Non-pigmented ciliary epithelial cell (primary cell): ENCODE measurements around the gene RPS6KB1.
"Not testable (repeated sequence)": the region's sequence is repeated elsewhere in the genome, so short reads cannot be mapped to it uniquely, and the experiment has no call there.

Experiments used
- DNase-seq: peaks from one replicate; pipeline ENCODE4 v3.0.0-alpha.2; 2010; ENCODE audit warnings: low read depth

RPS6KB1 gene

GRCh38 chr17:59872351-59872750 is 20.6 kb upstream of the RPS6KB1 start:
- DNase-seq = no peak

GRCh38 chr17:59873414-59873813 is 19.5 kb upstream of the RPS6KB1 start:
- DNase-seq = not testable (repeated sequence)

- DNase-seq = no peak
These were observed 18.5 kb upstream of the RPS6KB1 start for GRCh38 chr17:59874376-59874775.

- DNase-seq = no peak
These were observed 16.8 kb upstream of the RPS6KB1 start for GRCh38 chr17:59876107-59876506.

GRCh38 chr17:59877965-59878364 is 15.0 kb upstream of the RPS6KB1 start:
- no peak for DNase-seq

GRCh38 chr17:59878624-59879023 is 14.3 kb upstream of the RPS6KB1 start:
- DNase-seq = no peak

- no peak for DNase-seq
These were observed 8.1 kb upstream of the RPS6KB1 start for GRCh38 chr17:59884861-59885260.

- no peak for DNase-seq
These were observed 4.7 kb upstream of the RPS6KB1 start for GRCh38 chr17:59888145-59888750.

- no peak for DNase-seq
These were observed 2.2 kb upstream of the RPS6KB1 start for GRCh38 chr17:59890720-59891119.

GRCh38 chr17:59892251-59892923 is 534 bp upstream of the RPS6KB1 start:
- DNase-seq = no peak

- DNase-seq = no peak
These were observed 767 bp downstream of the RPS6KB1 start for GRCh38 chr17:59893676-59894100.

GRCh38 chr17:59897090-59897489 is 4.2 kb downstream of the RPS6KB1 start:
- DNase-seq = peak; percentile 20

GRCh38 chr17:59899099-59899498 is 6.2 kb downstream of the RPS6KB1 start:
- no peak for DNase-seq

GRCh38 chr17:59901604-59902003 is 8.7 kb downstream of the RPS6KB1 start:
- no peak for DNase-seq

- no peak for DNase-seq
These were observed 10.5 kb downstream of the RPS6KB1 start for GRCh38 chr17:59903455-59903854.

- DNase-seq = no peak
These were observed 14.5 kb downstream of the RPS6KB1 start for GRCh38 chr17:59907467-59907866.

GRCh38 chr17:59914274-59914854 is 21.4 kb downstream of the RPS6KB1 start:
- no peak for DNase-seq

GRCh38 chr17:59916446-59916845 is 23.5 kb downstream of the RPS6KB1 start:
- no peak for DNase-seq

- not testable (repeated sequence) for DNase-seq
These were observed 27.7 kb downstream of the RPS6KB1 start for GRCh38 chr17:59920637-59921036.

- DNase-seq = not testable (repeated sequence)
These were observed 37.2 kb downstream of the RPS6KB1 start for GRCh38 chr17:59930121-59930520.

GRCh38 chr17:59930768-59931167 is 37.8 kb downstream of the RPS6KB1 start:
- peak; percentile 2 for DNase-seq

- not testable (repeated sequence) for DNase-seq
These were observed 40.4 kb downstream of the RPS6KB1 start for GRCh38 chr17:59933317-59933716.

GRCh38 chr17:59940697-59941096 is 47.8 kb downstream of the RPS6KB1 start:
- not testable (repeated sequence) for DNase-seq
